GM19193 (cell line): ENCODE results near the gene TSPEAR.

Experiments used
- POLR2A ChIP-seq: IDR thresholded peaks from 4 replicates; pipeline ENCODE4 v1.6.1; 2011; ENCODE audit not compliant: insufficient read depth, insufficient read length; ENCODE audit errors: extremely low read depth

Gene TSPEAR

GRCh38 chr21:44626673-44627143 is 84.7 kb downstream of the TSPEAR start, which contains the start of gene KRTAP10-9:
KRTAP10-9 (plus strand) TSS chr21:44627093; CDS start chr21:44627172, 79 bp downstream.
- TF ChIP-seq POLR2A: no peak

GRCh38 chr21:44626262-44626661 is 85.1 kb downstream of the TSPEAR start:
- no peak for TF ChIP-seq POLR2A

- TF ChIP-seq POLR2A: no peak
These were observed 85.6 kb downstream of the TSPEAR start for GRCh38 chr21:44625756-44626155.

DNA sequence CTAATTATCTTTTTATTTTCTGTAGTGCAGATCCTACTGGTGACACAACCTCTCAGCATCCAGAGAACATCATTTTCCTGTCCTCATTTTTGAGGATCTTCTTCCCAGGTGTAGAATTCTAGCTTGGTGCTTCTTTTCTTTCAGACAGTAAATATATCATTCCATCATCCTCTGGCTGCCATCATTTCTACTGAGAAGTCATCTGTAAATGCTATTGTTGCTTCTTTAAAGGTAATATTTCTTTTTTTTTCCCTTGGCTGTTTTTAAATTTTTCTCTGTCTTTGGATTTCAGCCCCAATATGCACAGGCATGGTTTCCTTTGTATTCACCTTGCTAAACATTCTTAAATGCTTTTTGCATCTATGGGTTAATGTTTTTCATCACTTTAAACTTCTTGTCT is 87.8 kb downstream of the TSPEAR start:
- no peak for TF ChIP-seq POLR2A

GRCh38 chr21:44619886-44620285 is 91.5 kb downstream of the TSPEAR start:
- TF ChIP-seq POLR2A: no peak

- no peak for TF ChIP-seq POLR2A
These were observed 92.5 kb downstream of the TSPEAR start for GRCh38 chr21:44618909-44619308.

- TF ChIP-seq POLR2A: no peak
These were observed 92.9 kb downstream of the TSPEAR start for GRCh38 chr21:44618504-44618903.

DNA sequence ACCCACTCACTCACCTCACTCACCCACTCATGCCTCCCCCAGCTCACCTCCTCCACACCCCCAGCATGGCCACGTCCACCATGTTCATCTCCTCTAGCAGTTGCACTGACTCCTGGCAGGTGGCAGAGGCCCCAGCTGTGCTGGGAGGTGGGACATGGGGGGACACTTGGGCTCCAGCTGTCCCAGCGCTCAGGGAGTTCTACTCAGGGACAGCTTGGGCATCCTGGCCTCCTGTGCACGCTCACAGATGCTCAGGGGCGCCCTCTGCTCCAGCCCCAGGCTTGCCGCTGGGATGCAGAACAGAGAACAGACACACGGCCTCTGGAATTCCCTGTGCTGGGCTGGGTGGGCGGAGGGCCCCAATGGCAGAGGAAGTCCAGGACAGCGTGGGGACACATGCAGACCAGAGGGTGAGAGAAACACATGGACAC is 94.3 kb downstream of the TSPEAR start:
- no peak for TF ChIP-seq POLR2A

DNA sequence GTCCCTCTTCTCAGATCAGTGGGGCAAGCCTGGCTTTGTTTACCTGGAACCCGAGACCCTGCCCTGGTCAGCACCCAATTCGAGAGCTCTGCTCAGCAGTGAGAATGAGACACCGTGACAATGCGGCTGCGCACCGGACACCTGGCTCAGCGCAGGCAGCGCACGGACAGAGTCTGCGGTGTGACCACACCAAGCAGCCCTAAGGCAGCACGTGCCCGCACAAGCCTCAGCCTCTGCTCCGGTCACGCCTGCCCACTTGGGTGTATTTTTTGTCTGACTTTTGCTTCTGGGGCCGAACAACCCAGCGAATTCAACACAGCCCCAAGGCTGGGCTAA is 94.8 kb downstream of the TSPEAR start:
- TF ChIP-seq POLR2A: no peak

DNA sequence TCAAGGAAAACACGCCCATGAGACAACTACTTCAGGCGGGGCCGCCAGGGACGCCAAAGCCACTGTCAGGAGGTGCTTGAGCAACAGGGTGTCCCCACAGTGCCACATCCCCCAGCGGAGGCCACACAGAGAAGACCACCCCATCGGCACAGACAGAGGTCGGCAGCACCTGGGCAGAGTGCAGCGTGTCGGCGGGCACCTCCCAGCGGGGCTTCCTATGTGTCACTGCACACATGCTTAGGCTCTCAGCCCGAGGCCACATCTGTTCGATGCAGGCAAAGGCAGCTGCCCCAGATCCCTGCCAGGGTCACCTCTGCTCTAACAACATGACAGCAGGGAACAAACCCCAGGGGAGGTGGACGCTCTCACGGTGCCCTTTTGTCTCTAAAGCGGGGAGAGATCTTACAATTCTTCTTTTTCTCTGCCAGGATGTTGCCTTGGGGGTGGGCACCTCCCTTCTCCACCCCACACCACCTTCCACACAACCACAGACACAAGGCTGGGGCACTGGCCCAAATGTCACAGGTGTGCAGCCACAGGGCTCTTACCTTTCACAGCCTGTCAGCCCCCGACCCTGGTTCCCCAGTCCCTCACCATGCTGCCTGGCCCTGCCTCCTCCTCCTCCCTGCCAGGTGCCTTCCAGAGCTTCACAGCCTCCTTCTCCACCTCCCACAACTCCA is 95.3 kb downstream of the TSPEAR start:
- no peak for TF ChIP-seq POLR2A

- no peak for TF ChIP-seq POLR2A
These were observed 95.9 kb downstream of the TSPEAR start for GRCh38 chr21:44615466-44615865.

- TF ChIP-seq POLR2A: no peak
These were observed 96.4 kb downstream of the TSPEAR start for GRCh38 chr21:44614961-44615391.

GRCh38 chr21:44614161-44614631 is 97.2 kb downstream of the TSPEAR start:
- TF ChIP-seq POLR2A: no peak

GRCh38 chr21:44613386-44614155 is 97.8 kb downstream of the TSPEAR start:
- no peak for TF ChIP-seq POLR2A

DNA sequence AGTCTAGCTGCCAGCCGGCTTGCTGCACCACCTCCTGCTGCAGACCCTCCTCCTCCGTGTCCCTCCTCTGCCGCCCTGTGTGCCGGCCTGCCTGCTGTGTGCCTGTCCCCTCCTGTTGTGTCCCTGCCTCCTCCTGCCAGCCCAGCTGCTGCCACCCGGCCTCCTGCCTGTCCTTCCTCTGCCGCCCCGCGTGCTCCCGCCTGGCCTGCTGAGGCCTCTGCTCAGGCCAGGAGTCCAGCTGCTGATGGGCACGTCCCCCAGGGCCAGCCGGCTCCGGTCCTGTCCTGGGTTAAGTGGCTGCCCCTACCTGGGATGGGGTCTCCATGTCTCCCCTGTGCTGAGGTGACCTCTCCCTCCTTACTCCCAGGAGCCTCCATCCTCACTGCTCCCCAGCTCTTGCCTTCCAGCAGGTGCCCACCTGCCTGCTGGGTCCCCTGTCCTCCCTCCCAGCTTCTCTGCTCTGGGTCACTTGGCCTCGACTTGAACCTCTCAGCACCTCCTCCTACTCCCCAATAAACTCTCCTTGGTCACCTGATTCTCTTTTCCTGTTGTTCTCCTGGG is 98.6 kb downstream of the TSPEAR start:
- no peak for TF ChIP-seq POLR2A
